Activated B cell treated with CpG ODN at 0.5 μM for 24 hours (primary cell): ENCODE results near the gene RTP5. TPM values are rescaled to one million over a fixed set of nuclear protein-coding genes. Genes with fewer than 3 reads are reported as not detected.
"Not testable (repeated sequence)": the region's sequence is repeated elsewhere in the genome, so short reads cannot be mapped to it uniquely, and the experiment has no call there.

ENCODE experiments used
- ATAC-seq: fragments of 200-7000 bp; cut with Tn5 transposase; one replicate; pipeline ENCODE4 v1.10.0; 2021; ENCODE audit warnings: low read depth, mild to moderate bottlenecking, moderate library complexity
- CTCF ChIA-PET: fragments of 350-600 bp; sonication (Branson Sonifier 250); formaldehyde crosslinking; loops from one replicate; lab custom pipeline; 2021; ENCODE audit warnings: antibody characterized with exemption; lab: Charles Lee
- POLR2A ChIA-PET: fragments of 350-600 bp; sonication (Branson Sonifier 250); formaldehyde crosslinking; loops from one replicate; lab custom pipeline; 2021; ENCODE audit warnings: antibody characterized with exemption; lab: Charles Lee
- DNase-seq: peaks from one replicate; pipeline ENCODE4 v3.0.0; 2022
- H3K27ac Mint-ChIP-seq: one replicate; pipeline ENCODE4 v1.8.0; 2020; ENCODE audit warnings: mixed read lengths
- H3K27me3 Mint-ChIP-seq: one replicate; pipeline ENCODE4 v1.8.0; 2021; ENCODE audit warnings: mixed read lengths
- H3K36me3 Mint-ChIP-seq: one replicate; pipeline ENCODE4 v1.8.0; 2021; ENCODE audit warnings: low read depth, mixed read lengths
- H3K4me1 Mint-ChIP-seq: one replicate; pipeline ENCODE4 v1.8.0; 2021; ENCODE audit warnings: mixed read lengths
- H3K4me3 Mint-ChIP-seq: one replicate; pipeline ENCODE4 v1.8.0; 2020; ENCODE audit warnings: mild to moderate bottlenecking, mixed read lengths
- H3K9me3 Mint-ChIP-seq: one replicate; pipeline ENCODE4 v1.8.0; 2020; ENCODE audit warnings: mixed read lengths
- intact Hi-C: fragments of 100-400 bp; cut with micrococcal nuclease; formaldehyde crosslinking; loops from one replicate; pipeline ENCODE4 v1.15.1; 2024
- total RNA-seq: library from RNA; stranded (reverse); gene quantifications from 2 replicates; pipeline ENCODE4 v1.2.3, GENCODE V29; 2022
- TF ChIP-seq, protein P1 (sequence below): fragments of 200-600 bp; IDR thresholded peaks from one replicate; pipeline ENCODE4 v1.8.0; 2022; ENCODE audit warnings: antibody characterized with exemption, mild to moderate bottlenecking

RTP5 gene
- total RNA-seq = 0.12 TPM in 1 of 2 replicates, not detected in the other

DNA sequence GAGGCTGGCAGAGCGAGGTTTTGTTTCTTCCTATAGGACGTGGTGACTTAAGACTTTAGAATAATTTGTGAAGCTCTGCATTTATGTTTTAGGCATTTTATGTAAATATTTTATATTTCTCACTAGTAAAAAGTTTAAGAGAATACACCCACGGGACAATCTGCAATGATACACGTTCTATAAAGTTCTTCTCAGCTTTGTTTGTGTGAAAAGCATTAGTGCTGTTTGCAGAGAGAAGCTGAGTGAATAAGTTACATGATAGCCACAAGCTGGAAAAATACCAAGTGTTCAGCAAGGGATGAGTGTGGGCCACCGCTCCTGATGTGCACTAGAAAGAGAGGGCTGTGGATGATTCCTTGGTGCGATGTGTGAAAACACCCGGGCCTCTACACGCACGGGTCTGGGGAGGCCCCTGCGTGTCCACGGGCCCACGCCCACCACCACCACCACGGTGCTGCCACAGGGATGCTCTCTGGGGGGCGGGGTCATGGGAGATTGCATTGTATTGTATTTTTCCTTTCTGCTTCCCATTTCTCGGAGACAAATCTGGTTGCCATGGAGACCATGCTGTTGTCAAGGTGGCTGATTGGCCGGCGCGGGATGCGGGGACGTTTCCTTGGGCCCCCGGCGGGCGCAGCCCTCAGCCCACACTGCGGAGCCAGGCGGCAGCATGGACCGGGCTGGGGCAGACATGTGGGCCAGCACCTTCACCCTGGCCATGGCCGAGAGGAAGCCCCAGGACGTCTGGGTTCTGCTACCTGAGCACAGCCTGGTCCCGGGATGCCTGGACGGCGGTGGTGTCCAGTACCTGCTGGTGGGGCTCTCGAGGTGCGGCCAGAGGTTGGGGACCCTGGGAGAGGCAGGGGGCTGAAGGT lies at the start of gene RTP5:
RTP5 (plus strand) TSS at position 643 of the 875 bp plus-strand sequence; CDS start at position 671, 28 bp downstream.
- DNase-seq (no peak), ATAC-seq (no peak)
- Mint-ChIP-seq H3K27ac (no peak within 1 kb of the TSS), H3K4me3 (no peak within 1 kb of the TSS), H3K9me3 (no peaks in the 10 kb centered on the region), H3K27me3 (peaks cover 16% of the 10 kb centered on the region), H3K4me1 (peaks cover 13% of the 10 kb centered on the region), H3K36me3 (no peaks in the 10 kb centered on the region)
- POLR2A ChIA-PET = interaction anchor here (1.1 to 1.6 kb wide), 2 partner anchors 9 to 25 kb away, joined by 5 to 8 read pairs; no protein-coding TSS in a partner anchor
- TF ChIP-seq, protein P1, sequence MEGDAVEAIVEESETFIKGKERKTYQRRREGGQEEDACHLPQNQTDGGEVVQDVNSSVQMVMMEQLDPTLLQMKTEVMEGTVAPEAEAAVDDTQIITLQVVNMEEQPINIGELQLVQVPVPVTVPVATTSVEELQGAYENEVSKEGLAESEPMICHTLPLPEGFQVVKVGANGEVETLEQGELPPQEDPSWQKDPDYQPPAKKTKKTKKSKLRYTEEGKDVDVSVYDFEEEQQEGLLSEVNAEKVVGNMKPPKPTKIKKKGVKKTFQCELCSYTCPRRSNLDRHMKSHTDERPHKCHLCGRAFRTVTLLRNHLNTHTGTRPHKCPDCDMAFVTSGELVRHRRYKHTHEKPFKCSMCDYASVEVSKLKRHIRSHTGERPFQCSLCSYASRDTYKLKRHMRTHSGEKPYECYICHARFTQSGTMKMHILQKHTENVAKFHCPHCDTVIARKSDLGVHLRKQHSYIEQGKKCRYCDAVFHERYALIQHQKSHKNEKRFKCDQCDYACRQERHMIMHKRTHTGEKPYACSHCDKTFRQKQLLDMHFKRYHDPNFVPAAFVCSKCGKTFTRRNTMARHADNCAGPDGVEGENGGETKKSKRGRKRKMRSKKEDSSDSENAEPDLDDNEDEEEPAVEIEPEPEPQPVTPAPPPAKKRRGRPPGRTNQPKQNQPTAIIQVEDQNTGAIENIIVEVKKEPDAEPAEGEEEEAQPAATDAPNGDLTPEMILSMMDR = no peak
- CTCF ChIA-PET = interaction anchor here (1.1 kb wide), 1 partner anchor 9 kb away, joined by 4 read pairs; no protein-coding TSS in a partner anchor
- intact Hi-C loops = no loop called here

DNA sequence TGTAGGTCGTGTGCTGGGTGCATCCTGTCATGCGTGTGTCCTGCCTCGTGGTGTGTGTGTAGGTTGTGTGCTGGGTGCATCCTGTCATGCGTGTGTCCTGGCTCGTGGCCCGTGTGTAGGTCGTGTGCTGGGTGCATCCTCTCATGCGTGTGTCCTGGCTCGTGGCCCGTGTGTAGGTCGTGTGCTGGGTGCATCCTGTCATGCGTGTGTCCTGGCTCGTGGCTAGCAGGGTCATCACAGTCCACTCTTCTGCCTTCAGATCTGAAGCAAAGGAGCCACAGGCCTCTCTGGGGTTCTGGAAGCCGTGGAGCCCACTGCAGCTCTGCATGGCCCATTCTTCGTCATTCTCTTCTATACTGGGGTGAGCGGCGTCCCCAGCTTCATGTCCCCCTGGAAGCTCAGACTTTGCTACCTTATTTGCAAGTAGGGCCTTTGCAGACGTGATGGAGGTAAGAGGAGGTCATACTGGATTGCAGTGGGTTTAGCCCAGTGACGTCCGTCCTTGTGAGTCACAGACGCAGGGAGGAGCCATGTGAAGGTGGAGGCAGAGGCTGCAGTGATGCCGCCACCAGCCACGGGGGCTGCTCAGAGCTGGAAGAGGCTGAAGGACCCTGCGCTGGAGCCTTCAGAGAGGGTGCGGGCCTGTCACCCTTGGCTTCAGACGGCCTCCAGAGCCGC lies 49.4 kb upstream of the RTP5 start:
- H3K27ac Mint-ChIP-seq, intact Hi-C loops, H3K36me3 Mint-ChIP-seq, H3K4me3 Mint-ChIP-seq, ATAC-seq, CTCF ChIA-PET, POLR2A ChIA-PET, H3K27me3 Mint-ChIP-seq, DNase-seq, H3K9me3 Mint-ChIP-seq: not testable (repeated sequence)
- peaks cover 11% of the 10 kb centered on the region for H3K4me1 Mint-ChIP-seq

DNA sequence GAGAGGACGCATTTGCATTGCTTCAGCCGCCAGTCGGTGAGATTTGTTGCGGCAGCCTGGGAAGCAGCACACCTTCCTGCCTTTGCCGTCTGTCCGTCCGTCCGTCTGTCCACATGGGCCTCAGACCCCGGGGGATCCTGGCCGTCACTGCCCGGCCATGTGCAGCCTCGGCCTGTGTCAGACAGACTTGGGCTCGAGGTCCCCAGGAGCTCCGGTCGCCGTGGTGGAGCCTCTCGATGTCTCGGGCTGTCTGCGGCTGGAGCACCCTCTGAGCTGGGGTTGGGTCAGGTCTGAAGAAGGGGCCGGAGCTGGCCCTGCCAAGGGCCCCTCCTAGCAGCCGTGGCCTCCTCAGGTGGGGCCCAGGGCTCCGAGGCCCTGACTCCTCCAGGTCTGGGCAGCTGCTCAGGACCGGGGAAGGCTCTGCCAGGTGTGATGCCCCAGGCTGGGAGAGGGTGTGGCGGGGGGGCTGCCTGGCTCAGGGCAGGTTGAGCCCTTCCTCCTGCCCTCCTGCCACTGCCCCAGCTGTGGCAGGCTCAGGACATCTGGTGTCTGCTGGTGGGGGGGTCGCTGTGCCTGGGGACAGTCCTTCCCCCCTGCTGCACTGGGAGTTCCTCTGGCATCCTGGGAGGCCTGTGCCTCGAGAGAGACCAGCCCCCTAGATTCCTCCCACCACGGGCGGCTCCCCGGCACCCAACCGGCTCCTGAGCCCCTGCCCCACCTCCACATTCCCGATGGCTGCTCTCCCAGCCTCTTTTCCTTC lies 48.7 kb upstream of the RTP5 start:
- ChIA-PET CTCF (no interaction called here), POLR2A (no interaction called here)
- H3K9me3 Mint-ChIP-seq = no peaks in the 10 kb centered on the region
- DNase-seq = no peak
- ATAC-seq = no peak
- intact Hi-C loops = no loop called here
- H3K27me3 Mint-ChIP-seq = peaks cover 12% of the 10 kb centered on the region
- H3K27ac Mint-ChIP-seq = no peak overlapping the region
- TF ChIP-seq, protein P1 = no peak
- H3K4me3 Mint-ChIP-seq = no peak overlapping the region
- H3K36me3 Mint-ChIP-seq = no peaks in the 10 kb centered on the region
- peaks cover 9% of the 10 kb centered on the region for H3K4me1 Mint-ChIP-seq

DNA sequence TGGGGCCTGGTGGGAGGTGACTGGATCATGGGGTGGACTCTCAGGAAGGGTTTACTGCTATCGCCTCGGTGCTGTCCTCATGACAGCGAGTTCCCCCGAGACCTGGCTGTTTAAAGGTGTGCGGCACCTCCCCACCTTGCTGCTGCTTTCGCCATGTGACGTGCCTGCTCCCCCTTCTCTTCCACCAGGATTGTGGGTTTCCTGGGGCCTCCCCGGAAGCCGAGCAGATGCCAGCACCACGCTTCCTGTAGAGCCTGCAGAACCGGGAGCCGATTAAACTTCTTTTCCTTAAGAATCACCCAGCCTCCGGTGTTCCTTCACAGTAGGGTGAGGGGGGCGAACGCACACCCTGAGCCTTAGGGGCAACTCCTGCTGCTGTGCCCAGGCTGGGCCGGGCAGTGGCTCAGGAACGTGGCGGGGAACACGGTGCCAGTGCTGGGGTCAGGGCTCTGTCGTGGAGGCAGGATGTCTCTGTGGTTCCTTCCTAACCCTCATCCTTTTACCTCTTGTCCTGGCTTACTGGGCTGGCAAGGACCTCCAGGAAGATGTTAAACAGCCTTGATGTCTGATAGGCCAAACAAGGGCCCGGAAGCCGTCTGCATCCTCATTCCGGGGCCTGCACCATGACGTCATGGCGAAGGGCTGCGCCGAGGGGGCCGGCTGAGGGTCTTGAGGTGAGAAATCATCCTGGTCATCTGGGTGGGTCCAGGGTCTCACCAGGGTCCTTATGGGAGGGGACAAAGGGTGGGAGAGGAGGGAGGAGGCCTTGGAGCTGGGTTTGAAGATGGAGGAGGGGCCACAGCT lies 47.9 kb upstream of the RTP5 start:
- ATAC-seq (no peak), DNase-seq (no peak)
- intact Hi-C loops = no loop called here
- no peak overlapping the region for H3K27ac Mint-ChIP-seq
- TF ChIP-seq, protein P1 = no peak
- peaks cover 13% of the 10 kb centered on the region for H3K27me3 Mint-ChIP-seq
- H3K4me3 Mint-ChIP-seq = no peak overlapping the region
- ChIA-PET POLR2A (no interaction called here), CTCF (no interaction called here)
- H3K9me3 Mint-ChIP-seq = no peaks in the 10 kb centered on the region
- no peaks in the 10 kb centered on the region for H3K36me3 Mint-ChIP-seq
- H3K4me1 Mint-ChIP-seq = peaks cover 9% of the 10 kb centered on the region

DNA sequence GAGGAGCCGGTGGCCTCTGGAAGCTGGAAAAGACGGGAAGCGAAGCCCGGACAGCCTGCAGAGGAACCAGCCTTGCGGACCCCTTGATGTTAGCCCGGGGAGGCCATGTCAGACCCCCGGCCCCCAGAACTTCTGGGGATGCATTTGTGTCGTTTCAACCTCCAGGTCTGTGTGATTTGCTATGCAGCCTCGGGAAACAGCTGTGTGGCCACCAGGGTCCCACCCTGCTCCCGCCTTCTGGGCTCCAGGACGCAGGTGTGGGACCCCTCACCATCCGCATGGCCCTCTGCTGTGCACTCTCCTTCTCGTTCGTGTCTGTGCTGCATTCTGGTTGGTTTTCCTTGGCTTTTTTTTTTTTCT lies 47.3 kb upstream of the RTP5 start:
- POLR2A ChIA-PET = no interaction called here
- Mint-ChIP-seq H3K4me3 (no peak overlapping the region), H3K36me3 (no peaks in the 10 kb centered on the region), H3K4me1 (peaks cover 7% of the 10 kb centered on the region), H3K27me3 (peaks cover 18% of the 10 kb centered on the region), H3K9me3 (peaks cover 2% of the 10 kb centered on the region), H3K27ac (no peak overlapping the region)
- CTCF ChIA-PET = no interaction called here
- intact Hi-C loops = no loop called here
- DNase-seq (no peak), ATAC-seq (no peak)
- TF ChIP-seq, protein P1 = no peak

DNA sequence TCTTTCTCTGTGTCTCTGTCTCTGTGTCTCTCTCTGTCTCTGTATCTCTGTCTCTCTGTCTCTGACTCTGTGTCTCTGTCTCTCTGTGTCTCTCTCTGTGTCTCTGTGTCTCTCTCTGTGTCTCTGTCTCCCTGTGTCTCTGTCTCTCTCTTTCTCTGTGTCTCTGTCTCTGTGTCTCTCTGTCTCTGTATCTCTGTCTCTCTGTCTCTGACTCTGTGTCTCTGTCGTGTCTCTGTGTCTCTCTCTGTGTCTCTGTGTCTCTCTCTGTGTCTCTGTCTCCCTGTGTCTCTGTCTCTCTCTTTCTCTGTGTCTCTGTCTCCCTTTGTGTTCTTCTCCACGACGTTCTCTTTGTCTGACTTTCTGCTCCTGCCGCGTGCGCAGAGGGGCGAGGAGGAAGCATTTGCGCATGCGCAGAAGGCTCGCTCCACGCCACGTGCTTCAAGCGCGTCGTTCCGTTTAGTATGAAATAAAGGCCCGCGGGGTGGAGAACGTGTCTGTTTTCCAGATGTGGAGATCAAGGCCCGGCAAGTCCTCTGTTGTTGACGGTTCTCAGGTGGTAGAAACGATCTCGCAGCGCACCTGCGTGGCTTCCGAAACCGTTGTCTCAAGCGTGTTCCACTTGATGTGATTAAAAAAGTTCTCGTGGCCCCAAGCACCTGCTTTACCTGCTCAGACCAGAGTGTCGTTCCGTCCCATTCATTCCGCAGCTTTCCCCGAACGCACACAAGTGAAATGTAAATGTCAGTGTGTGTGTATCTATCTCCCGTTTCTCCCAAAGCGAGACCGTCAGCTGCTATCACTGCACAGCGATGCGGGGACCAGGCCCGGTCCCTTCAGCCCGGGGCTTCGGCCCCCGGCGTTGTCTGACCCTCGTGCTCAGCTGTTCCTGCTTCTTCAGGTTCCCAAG lies 45.7 kb upstream of the RTP5 start:
- DNase-seq, H3K9me3 Mint-ChIP-seq, H3K4me3 Mint-ChIP-seq, POLR2A ChIA-PET, CTCF ChIA-PET, H3K36me3 Mint-ChIP-seq, ATAC-seq, H3K27ac Mint-ChIP-seq, intact Hi-C loops, H3K4me1 Mint-ChIP-seq: not testable (repeated sequence)
- H3K27me3 Mint-ChIP-seq = peaks cover 17% of the 10 kb centered on the region
